GM12892 (cell line): ENCODE measurements around the gene MEAK7.

Experiments
- POLR2A ChIP-seq: IDR thresholded peaks from 2 replicates; pipeline ENCODE4 v1.6.1; 2011; ENCODE audit warnings: low read depth, low read length, control low read depth
- POLR2AphosphoS5 ChIP-seq: IDR thresholded peaks from 2 replicates; pipeline ENCODE4 v1.6.1; 2011; ENCODE audit warnings: low read depth, low read length, control low read depth
- TAF1 ChIP-seq: IDR thresholded peaks from 2 replicates; pipeline ENCODE4 v1.6.1; 2011; ENCODE audit warnings: low read depth, mild to moderate bottlenecking, control low read depth, low read length, borderline replicate concordance

DNA sequence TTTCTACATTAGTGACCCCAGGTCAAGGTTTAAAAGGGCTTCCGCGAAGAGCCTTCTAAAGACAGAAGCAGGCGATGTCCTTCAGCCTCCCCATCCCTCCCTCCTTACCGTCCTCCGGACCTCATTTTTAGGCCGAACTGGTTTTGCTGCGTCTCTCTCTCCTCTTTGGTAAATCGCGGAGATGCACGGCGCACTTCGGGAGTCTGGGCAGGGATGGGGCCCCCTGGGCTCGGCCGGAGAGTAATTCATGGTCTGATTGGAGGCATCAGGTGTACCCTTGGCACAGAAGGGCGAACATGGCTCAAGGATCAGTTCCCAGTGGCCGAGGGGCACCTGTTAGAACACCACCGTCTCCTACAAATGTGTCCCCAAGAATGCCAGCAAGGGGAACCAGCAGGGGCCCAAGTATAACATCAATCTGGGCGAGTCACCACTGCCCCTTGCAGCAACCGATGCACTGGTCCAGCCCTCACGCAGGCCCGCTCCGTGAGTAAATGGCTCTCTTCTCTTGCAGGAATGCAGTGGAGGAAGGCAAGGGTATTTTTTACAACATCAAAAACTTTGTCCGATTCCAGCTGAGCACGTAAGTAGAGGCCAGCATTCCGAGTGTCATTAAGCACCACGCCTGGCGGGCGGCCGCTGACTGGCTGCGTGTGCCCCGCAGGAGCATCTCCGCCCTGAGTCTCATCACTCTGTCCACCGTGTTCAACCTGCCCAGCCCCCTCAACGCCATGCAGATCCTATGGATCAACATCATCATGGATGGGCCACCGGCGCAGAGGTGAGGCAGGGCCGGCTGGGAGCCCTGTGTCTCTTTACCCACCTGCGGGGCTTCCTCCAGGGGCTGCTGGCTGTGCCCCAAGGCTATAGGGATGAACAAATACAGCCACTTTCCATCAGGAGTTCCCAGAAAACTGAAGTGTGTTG is 45.6 kb downstream of the MEAK7 start:
- TF ChIP-seq POLR2A (no peak), TAF1 (no peak), POLR2AphosphoS5 (no peak)
